Left renal cortex interstitium (tissue), 4 donors: ENCODE results near the gene GRPEL1. TPM values are rescaled to one million over a fixed set of nuclear protein-coding genes. Genes with fewer than 3 reads are reported as not detected.

Source experiments
- polyA plus RNA-seq, 4 donors: library from polyadenylated mRNA; unstranded; fragments of 120-200 nt; gene quantifications; one replicate each; pipeline ENCODE4 v1.2.1, GENCODE V29; 2013; ENCODE audit not compliant: insufficient read length in 4 of 4

GRPEL1 gene
- polyA plus RNA-seq, 4 donors = 28.1 to 38.8 (median 34.5) TPM

Other genes with a start within 250 kb of the GRPEL1 start
- gene TBC1D14, start 158.2 kb downstream of the GRPEL1 start, polyA plus RNA-seq = 10 to 100 TPM; 59.1 to 61.9 (median 60.6) TPM
- gene TADA2B, start 24.7 kb downstream of the GRPEL1 start, polyA plus RNA-seq = 10 to 100 TPM; 20.6 to 23.5 (median 22.2) TPM
- 10 to 100 TPM in 1 of 4 donors, 1 to 10 TPM in 3; 3.7 to 11.5 (median 8.4) TPM for gene SORCS2, start 124.5 kb upstream of the GRPEL1 start, polyA plus RNA-seq